Subcutaneous adipose tissue (tissue), 4 donors: ENCODE results near the gene SLC4A1AP. TPM values are rescaled to one million over a fixed set of nuclear protein-coding genes. Genes with fewer than 3 reads are reported as not detected.

ENCODE experiments used
- total RNA-seq, 4 donors: library from RNA; depleted of rRNA; stranded (reverse); fragments of >200 nt; gene quantifications; one replicate each; pipeline ENCODE4 v1.1.0, GENCODE V29; 2016
- TF ChIP-seq, protein P1 (sequence below): fragments of 450-650 bp; IDR thresholded peaks from one replicate; pipeline ENCODE4 v1.5.1; 2016; ENCODE audit warnings: low read depth, mild to moderate bottlenecking, control low read depth, antibody characterized with exemption, moderate library complexity

The SLC4A1AP gene
- total RNA-seq, 4 donors from 2014 or later: 20.7 to 23.1 (median 22.3) TPM

DNA sequence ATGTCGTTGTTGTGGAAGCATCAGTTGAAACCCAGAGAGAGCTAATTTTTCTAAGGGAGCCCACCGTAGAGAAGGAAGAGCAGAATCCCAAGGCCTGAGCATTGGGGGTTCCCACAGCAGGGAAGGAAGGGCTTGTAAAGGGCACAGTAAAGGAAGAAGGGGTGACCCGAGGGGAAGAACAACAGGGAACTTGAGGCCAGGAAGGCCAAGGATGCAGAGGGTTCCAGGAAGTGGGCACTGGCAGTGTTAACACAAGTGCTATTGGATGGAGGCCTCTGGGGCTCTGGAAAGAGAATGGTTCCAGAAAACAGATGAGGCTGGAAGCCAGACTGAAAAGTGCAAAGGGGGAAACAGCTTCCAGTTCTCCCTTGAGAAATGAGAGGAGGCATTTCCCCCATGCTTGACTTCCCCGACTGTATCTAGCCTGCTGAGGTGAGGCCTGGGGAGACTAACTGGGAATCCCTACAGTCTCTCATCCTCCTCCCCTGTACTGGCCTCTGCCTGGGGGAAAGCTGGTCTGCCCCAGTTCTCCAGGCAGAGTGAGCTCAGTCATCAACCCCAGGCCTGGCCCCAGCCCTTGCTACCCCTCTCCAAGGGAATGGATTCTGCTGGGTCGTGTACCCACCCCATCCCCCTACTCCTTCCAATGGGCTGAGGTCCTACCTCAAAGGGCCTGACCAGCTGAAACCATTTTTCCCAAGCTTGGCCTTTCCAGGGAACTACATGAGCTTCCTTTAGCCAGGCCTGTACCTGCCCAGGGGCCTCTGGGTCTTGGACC is 64.6 kb downstream of the SLC4A1AP start:
- TF ChIP-seq, protein P1, sequence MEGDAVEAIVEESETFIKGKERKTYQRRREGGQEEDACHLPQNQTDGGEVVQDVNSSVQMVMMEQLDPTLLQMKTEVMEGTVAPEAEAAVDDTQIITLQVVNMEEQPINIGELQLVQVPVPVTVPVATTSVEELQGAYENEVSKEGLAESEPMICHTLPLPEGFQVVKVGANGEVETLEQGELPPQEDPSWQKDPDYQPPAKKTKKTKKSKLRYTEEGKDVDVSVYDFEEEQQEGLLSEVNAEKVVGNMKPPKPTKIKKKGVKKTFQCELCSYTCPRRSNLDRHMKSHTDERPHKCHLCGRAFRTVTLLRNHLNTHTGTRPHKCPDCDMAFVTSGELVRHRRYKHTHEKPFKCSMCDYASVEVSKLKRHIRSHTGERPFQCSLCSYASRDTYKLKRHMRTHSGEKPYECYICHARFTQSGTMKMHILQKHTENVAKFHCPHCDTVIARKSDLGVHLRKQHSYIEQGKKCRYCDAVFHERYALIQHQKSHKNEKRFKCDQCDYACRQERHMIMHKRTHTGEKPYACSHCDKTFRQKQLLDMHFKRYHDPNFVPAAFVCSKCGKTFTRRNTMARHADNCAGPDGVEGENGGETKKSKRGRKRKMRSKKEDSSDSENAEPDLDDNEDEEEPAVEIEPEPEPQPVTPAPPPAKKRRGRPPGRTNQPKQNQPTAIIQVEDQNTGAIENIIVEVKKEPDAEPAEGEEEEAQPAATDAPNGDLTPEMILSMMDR: no peak

DNA sequence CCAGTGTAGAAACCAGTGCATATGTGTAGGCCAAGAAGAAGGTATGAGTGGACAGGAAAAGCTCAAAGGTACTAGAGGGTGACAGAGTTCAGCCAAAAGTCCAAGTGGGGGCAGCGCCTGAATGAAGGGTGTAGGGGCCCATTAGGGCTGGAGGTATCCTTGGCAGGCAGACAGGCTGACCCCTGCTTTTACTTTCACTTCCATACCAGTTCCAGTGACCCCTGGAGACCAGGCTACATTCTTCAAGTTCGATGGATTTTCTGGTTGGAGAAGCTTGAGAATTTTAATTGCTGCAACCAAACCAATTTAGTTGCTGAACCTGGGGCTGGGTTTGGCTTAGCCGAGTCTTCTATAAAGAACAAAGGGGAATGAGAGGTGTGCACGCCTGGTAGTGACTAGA is 65.5 kb downstream of the SLC4A1AP start:
- TF ChIP-seq, protein P1: no peak

DNA sequence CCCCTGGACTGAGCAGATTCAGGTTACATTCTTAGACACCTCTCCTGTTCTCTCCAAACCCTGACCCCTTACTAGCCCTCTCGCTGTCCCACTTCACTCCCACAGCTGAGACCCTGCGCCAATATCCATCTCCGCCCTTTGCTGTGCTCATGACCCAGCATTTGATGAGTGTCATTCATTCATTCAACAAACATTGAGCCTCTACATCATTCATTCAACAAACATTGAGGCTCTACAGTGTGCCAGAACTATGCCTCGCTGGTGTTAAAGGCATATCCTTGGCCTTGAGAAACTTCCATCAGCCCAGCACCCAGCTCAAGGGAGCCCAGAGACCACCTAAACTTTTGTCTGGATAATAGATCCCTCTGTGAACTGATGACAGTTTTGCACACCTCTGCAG is 65.9 kb downstream of the SLC4A1AP start:
- TF ChIP-seq, protein P1: no peak

DNA sequence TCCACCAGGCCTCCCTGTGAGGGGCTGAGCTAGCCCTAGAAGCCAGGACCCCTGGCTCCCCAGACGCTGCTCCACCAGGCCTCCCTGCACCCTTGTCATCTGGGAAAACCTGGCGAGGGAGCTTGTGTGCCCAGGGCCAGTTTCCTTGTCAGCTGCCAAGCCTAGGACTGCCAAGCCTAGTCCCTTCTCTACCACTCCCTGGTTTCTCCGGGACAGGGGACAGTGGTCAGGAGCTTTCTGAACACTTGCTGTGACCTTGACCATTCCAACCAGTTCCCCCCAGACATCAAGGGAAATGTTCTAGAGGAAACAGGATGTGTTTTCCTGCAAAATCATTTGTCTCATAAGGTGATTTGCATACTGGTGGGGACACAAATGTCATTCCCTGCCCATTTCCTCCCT is 66.6 kb downstream of the SLC4A1AP start:
- TF ChIP-seq, protein P1: no peak

DNA sequence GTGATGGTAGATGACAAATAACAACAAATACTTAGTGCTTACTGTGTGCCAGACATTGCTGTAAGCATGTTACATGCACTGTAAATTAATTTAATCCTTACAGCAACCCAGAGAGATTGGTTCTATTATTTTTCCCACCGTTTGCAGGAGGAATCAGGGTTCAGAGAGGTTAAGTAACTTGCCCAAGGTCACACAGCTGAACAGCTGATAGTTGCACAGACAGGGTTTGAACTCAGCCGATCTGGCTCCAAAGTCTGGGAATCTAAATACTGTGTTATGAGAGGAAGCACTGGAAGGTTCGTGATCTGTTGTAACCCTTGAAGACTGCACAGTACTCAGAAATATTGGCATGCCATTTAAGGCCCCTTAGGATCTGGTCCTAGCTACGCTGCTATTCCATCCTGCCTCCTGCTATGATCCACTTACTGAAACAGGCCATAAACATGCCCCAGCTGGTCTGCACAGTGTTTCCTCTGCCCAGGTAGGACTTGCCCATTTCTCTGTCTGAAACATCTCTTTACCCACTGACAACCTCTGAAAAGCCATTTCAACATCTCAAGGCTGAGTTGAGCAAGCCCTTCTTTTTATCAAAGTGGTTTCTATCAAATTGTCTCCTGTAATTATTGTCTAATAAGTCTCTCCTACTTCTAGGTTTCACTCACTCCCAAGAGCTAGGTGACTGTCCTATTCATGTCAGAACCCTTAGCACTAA is 67.4 kb downstream of the SLC4A1AP start:
- TF ChIP-seq, protein P1: no peak

DNA sequence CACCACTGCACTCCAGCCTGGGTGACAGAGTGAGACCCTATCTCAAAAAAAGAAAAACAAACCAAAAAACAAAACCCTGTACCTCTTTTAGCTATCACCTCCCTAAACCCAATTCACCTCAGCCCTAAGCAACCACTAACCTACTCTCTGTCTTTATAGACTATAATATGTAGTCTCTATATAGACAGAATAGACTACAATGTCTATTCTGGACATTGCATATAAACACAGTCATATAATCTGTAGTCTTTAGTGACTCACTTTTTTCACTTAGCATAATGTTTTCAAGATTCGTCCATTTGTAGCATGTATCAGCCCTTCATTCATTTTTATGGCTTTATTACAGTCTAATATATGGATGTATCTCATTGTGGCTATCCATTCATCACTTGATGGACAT is 70.6 kb downstream of the SLC4A1AP start:
- TF ChIP-seq, protein P1: no peak

DNA sequence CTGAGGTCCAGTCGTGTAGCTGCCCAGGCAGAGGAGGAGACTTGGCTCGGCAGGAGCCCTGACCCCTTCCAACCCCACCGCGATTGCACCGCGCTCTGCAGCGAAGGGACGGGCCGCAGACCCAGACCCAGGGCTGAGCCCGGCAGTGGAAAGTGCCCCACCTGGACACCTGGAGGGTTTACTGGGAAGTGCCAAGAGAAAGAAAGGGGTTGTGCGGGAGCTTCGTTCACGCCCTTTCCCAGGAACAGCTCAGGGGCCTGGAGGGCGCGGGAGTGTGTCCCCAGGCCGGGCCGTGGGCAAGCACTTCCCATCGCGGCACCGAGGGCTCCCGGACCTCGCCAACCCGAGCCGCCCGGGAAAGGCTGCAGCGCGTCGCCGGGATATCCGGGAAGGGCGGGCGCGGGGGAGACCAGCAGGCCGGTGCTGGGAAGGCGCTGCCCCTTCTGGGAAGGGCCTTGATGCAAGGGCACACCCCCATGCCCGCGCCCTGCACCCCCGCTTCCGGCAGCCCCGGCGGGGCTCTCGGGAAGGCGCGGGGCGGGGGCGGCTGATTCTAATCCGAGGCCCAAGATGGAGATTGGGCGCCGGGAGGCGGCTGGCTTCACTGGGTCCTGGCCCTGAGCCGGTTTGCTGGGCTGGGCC is 71.7 kb downstream of the SLC4A1AP start:
- TF ChIP-seq, protein P1: no peak
